ENCODE data around the gene RTP2. TPM values are rescaled to one million over a fixed set of nuclear protein-coding genes. Genes with fewer than 3 reads are reported as not detected.

Gene RTP2
- total and polyA plus RNA-seq, 5 experiments from 2014 or later = not detected

DNA sequence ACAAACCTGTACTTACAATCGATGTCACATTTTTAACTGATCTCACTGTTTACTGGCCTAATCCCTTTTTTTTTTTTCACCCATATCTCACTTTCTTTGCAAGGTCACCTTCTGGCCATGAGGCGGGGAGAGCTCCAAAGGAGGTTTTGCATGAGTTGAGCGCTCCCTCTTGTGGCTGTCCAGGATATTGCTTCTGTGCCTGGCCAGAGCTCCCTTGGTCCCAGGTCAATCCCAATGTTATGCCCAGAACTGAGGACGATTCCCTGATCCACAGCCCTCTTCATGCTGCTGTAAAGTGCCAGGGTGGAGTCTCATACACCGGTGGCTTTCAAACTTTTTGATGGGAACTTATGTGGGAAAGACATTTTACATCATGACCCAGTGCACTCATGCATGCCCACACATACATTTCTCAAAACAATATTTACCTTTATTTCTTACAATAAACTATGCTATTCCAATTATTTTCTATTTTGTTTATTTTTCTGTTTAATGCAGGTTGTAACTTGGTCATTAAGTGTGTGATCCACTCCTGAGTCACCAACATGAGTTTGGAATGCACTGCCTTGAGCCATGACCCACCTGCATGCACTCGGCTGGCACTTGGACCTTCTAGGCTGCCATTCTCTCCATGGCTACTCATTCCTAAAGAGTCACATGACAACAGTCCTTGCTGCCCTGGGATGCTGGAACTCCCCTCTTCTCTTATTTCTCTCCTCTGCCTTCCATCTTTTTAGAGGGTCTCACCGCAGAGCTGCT lies 22.5 kb downstream of the RTP2 start:
- peak in 1 of 2 donors; percentile 55 for ATAC-seq
- H3K4me3 Mint-ChIP-seq = no peak overlapping the region
- peak; percentile 26 to 79 (median 54) for DNase-seq
- POLR2A ChIA-PET = interaction anchor here (0.7 kb wide), 1 partner anchor 1458 kb away, joined by 3 read pairs; no protein-coding TSS in a partner anchor
- H3K27me3 Mint-ChIP-seq = peaks cover 20 to 60% (median 40%) of the 10 kb centered on the region in 5 donors
- H3K9me3 Mint-ChIP-seq = peaks cover 0 to 10% (median 0%) of the 10 kb centered on the region in 9 donors
- peaks cover 0 to 5% (median 2%) of the 10 kb centered on the region in 4 donors for H3K4me1 Mint-ChIP-seq
- peak overlapping the region in 1 of 10 donors; percentile 30 for H3K27ac Mint-ChIP-seq
- H3K36me3 Mint-ChIP-seq = no peaks in the 10 kb centered on the region

DNA sequence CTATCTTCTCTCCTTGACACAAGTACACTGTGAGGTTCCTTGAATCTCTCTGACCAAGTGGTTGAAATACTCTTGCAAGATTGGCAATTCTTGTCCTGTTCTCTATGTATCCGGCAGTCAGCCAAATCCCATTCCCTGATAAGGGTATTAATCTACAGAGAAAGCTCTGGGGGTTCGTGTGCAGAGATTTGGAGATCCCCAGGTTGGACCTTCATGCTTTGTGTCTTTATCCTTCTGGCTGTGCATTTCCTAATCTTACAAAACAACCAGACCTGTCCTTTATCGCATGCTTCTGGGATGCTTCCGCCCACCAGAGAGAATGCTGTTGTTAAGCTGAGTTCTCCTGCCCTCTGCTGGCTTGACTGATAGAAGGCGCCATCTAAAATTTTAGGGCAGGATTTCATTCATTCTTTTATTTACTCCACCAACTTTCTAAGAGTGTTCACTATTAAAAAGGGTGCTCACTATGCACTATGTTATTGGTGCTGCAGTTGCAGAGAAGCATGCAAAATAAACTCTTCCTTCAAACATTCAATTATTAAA lies 23.6 kb downstream of the RTP2 start:
- Mint-ChIP-seq H3K36me3 (no peaks in the 10 kb centered on the region), H3K4me1 (peaks cover 0 to 5% (median 2%) of the 10 kb centered on the region in 4 donors), H3K4me3 (no peak overlapping the region), H3K27me3 (peaks cover 26 to 70% (median 45%) of the 10 kb centered on the region in 5 donors), H3K9me3 (peaks cover 0 to under 1% (median 0%) of the 10 kb centered on the region in 9 donors), H3K27ac (no peak overlapping the region)
- no peak for ATAC-seq
- POLR2A ChIA-PET = interaction anchor here (0.7 kb wide), 1 partner anchor 1459 kb away, joined by 3 read pairs; no protein-coding TSS in a partner anchor
- DNase-seq = peak in 3 of 10 donors; percentile 5 to 33 (median 20)

DNA sequence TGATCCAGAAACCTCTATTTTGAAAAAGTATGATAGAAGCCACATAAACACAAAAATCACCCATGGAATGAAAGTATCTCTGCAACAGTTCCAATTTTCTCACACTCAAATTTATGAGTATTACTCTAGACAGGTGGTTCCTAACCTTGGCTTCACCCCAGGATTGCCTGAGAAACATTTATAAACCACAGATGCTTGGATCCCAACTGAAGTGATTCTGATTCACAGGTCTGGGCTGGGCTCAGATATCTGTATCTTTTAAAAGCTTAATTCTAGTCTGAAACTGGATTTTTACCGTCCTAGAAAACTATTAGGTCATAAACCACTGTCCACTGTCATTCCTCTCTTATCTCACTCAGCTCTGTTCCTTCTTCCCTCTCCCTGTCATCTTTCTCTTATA lies 24.8 kb downstream of the RTP2 start:
- ATAC-seq (no peak), DNase-seq (no peak)
- H3K27me3 Mint-ChIP-seq = peaks cover 25 to 70% (median 43%) of the 10 kb centered on the region in 5 donors
- H3K4me3 Mint-ChIP-seq = no peak overlapping the region
- peak overlapping the region in 1 of 10 donors; percentile 4 for H3K27ac Mint-ChIP-seq
- no peaks in the 10 kb centered on the region for H3K36me3 Mint-ChIP-seq
- POLR2A ChIA-PET = no interaction called here
- no peaks in the 10 kb centered on the region for H3K9me3 Mint-ChIP-seq
- peaks cover 0 to 5% (median 2%) of the 10 kb centered on the region in 4 donors for H3K4me1 Mint-ChIP-seq

DNA sequence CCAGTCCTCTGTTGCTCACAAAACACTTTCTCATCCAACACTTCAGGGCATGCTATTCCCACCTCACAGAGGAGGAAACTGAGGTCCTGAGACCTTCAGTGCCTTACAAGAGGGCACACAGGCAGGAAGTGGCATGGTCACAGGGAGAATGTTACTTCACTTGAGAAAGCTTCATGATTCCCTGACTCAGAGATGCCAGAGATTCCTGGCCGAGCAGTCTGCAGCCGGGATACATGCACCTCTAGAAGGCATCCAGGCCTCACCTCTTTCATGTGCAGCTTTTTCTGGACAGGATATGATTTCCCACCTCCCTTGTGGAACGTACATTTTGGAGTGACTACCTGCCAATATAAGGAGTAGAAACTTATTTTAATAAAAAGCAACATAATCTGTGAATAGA lies 29.3 kb downstream of the RTP2 start:
- Mint-ChIP-seq H3K36me3 (no peaks in the 10 kb centered on the region), H3K9me3 (peaks cover 0 to 6% (median 0%) of the 10 kb centered on the region in 9 donors), H3K27me3 (peaks cover 44 to 75% (median 58%) of the 10 kb centered on the region in 5 donors), H3K4me3 (no peak overlapping the region), H3K27ac (no peak overlapping the region), H3K4me1 (no peaks in the 10 kb centered on the region)
- no peak for DNase-seq
- POLR2A ChIA-PET = no interaction called here
- no peak for ATAC-seq

DNA sequence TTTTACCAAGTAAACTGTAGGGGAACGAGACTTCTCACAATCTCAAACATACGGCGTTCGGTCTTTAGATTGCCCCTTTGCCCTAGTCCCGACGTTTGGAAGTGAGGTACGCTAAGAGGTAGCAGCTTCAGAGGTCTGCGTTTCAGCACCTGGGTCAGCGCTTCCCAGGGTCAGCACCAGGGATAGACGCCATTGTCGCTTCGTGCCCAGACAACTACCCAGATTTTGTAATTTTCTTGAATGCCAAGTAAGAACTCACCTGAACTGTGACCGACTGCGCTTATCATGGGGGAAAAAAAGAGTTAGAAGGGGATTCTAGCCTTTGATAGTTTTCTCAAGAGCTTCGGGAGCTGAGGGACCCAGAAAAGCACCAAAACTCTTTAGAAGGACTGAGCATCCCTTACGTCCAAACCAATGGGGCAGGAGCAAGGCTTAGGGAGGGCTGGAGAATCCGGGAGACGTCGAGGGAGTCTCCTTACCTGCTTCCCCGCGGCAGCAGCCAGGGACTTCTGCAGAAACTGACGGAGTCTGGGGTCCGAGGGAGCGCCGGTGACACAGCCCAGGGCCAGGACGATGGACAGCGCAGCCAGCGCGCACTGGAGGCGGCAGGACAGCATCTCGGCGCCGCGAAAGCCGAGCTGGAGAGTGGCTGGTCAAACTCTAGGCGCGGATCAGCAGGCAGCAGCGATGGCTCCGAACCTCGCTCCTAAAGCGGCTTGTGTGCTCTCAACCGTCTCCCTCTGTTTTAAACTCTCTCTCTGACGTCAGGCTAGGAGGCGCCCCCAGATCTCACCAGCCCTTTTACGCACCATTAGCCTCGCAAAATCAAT lies 32.5 kb downstream of the RTP2 start, which contains the start of gene SST:
Gene SST, minus strand, starts transcription at position 720 of the 830 bp plus-strand sequence. Its CDS starts 103 bp downstream, at position 617.
- Mint-ChIP-seq H3K4me3 (no peak within 1 kb of the TSS), H3K4me1 (no peaks in the 10 kb centered on the region), H3K9me3 (peaks cover 0 to 7% (median 0%) of the 10 kb centered on the region in 9 donors), H3K36me3 (no peaks in the 10 kb centered on the region), H3K27ac (no peak within 1 kb of the TSS), H3K27me3 (peaks cover 45 to 74% (median 53%) of the 10 kb centered on the region in 5 donors)
- no peak for ATAC-seq
- DNase-seq = peak in 2 of 10 donors; percentile 1 to 10
- POLR2A ChIA-PET = no interaction called here

DNA sequence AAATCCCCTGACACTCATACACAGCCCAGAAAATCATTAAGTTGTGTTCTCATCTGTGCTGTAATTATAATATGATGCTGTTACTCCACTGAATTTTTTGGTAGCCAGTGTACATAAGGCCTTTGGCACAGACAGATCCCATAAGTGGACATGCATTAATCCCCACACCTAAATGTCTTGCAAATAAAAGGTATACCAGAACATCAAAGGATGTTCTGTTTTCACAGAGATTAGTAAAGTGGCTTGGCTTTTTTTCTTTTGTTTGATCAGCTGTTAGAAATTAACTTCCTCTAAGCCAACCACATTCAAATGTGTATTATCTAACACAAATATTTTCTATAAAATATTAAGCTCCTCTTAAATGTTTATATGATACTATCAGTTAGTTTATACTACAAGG lies 34.8 kb downstream of the RTP2 start:
- peaks cover 38 to 61% (median 50%) of the 10 kb centered on the region in 5 donors for H3K27me3 Mint-ChIP-seq
- H3K9me3 Mint-ChIP-seq = peaks cover 0 to 7% (median 0%) of the 10 kb centered on the region in 9 donors

DNA sequence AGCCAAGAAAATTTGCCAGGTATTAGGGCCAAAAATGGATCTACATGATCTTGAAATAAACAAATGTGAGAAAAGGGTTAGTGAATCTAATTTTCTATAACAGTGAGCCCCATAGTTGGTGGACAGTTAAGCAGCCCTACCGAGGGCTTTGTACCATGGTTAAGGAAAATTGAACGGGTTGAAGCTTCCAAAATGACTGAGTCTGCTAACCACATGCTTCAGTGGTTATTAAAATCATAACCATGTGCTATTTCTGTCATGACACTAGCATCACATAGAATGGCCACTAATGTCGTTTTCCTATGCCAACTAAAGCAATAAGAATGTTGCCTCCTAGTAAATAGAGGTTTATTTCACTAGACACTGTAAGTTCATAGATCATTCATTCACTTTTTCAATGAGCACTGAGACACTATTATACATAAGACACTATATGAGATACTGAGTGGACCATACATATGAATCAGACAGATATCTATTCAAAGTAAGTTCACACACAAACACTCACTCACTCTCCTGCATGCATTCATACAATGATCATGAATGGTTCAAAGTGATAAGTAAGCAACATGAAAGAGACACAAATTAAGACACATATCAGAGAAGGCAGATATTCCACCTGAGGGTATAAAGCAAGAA lies 36.5 kb downstream of the RTP2 start:
- H3K36me3 Mint-ChIP-seq = peaks cover 0 to 2% (median 0%) of the 10 kb centered on the region in 3 donors
- peaks cover 29 to 58% (median 37%) of the 10 kb centered on the region in 5 donors for H3K27me3 Mint-ChIP-seq
- no peak overlapping the region for H3K27ac Mint-ChIP-seq
- H3K9me3 Mint-ChIP-seq = peaks cover 0 to 6% (median 0%) of the 10 kb centered on the region in 9 donors
- H3K4me1 Mint-ChIP-seq = peaks cover 0 to 5% (median under 1%) of the 10 kb centered on the region in 4 donors
- POLR2A ChIA-PET = no interaction called here
- no peak overlapping the region for H3K4me3 Mint-ChIP-seq
- ATAC-seq (no peak), DNase-seq (no peak)

More for the DNA sequence above, 34.8 kb downstream of the RTP2 start:
- DNase-seq (no peak), ATAC-seq (no peak)
- no peaks in the 10 kb centered on the region for H3K36me3 Mint-ChIP-seq
- POLR2A ChIA-PET = no interaction called here
- peaks cover 0 to 5% (median under 1%) of the 10 kb centered on the region in 4 donors for H3K4me1 Mint-ChIP-seq
- no peak overlapping the region for H3K27ac Mint-ChIP-seq
- H3K4me3 Mint-ChIP-seq = no peak overlapping the region

DNA sequence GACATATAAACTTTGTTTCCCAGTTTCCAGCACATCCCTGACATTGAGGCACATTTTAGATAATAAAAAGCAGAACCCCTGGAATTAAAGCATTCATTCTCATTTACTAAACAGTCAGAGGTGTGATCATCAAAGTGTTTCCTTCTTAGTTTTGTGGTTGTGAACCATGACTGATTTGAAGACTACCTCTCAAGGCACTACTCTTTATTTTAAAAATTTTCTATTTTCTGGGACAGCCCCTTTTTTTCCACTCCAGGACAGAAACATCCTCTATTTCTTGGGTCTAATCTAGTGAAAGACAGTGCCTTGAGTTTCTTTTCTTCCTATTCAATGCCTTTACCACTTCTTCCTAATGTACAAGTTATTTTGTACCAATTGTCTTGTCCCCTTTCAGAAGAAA lies 37.3 kb downstream of the RTP2 start:
- ATAC-seq = no peak
- H3K27me3 Mint-ChIP-seq = peaks cover 25 to 58% (median 34%) of the 10 kb centered on the region in 5 donors
- peaks cover 0 to 5% (median under 1%) of the 10 kb centered on the region in 4 donors for H3K4me1 Mint-ChIP-seq
- no peak overlapping the region for H3K4me3 Mint-ChIP-seq
- H3K9me3 Mint-ChIP-seq = peaks cover 0 to 5% (median 0%) of the 10 kb centered on the region in 9 donors
- H3K27ac Mint-ChIP-seq = no peak overlapping the region
- DNase-seq = no peak
- peaks cover 0 to 4% (median 0%) of the 10 kb centered on the region in 3 donors for H3K36me3 Mint-ChIP-seq
- POLR2A ChIA-PET = no interaction called here

DNA sequence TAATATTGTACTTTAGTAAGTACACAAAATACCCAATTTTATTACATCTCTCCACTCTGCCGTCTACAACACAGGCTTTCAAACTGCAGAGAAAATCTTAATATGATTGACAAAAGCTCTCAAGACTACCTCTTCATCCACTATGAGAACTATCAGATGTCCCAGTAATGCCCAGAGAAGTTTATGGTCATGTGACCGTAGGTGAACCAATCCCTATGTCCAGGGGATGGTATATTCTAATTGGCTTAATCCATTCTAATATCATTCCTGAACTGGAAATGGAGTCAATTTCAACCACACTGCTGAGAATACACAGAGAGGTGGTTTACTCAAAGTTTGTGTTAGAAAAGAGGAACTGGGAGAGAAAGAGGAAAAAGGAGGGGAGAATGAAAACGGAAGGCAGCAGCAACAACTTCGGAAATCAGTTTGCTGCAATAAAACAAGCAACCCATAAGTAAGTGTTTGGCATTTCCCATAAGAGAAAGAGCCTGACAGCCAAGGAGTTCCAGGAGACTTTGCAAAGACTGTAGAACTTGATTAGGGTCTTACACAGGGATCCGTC lies 39.4 kb downstream of the RTP2 start:
- no peak overlapping the region for H3K27ac Mint-ChIP-seq
- H3K4me1 Mint-ChIP-seq = peaks cover 0 to 5% (median under 1%) of the 10 kb centered on the region in 4 donors
- H3K27me3 Mint-ChIP-seq = peaks cover 15 to 51% (median 23%) of the 10 kb centered on the region in 5 donors
- no peak overlapping the region for H3K4me3 Mint-ChIP-seq
- H3K36me3 Mint-ChIP-seq = peaks cover 0 to 4% (median 0%) of the 10 kb centered on the region in 3 donors
- ATAC-seq (no peak), DNase-seq (no peak)
- POLR2A ChIA-PET = no interaction called here
- H3K9me3 Mint-ChIP-seq = peaks cover 0 to 3% (median 0%) of the 10 kb centered on the region in 9 donors

DNA sequence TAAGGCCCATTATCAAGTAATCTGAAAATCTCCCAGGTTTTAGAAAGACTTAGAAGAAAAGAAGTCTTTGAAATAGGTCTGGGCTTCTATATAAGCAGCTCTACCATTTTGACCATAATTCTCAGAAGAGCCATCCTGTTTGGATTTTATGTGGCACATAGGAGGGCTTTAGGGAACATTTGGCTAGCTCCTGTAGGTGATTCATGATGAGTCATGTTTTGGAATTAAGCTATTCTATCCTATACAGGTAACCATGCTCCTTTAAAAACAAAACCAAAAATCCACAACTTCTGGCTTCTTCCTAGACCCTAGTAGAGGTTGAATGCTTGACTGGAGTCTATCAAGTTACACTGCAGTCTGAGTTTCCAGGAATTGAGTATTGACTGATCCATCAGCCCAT lies 41.1 kb downstream of the RTP2 start:
- peaks cover 0 to 5% (median under 1%) of the 10 kb centered on the region in 4 donors for H3K4me1 Mint-ChIP-seq
- POLR2A ChIA-PET = no interaction called here
- peaks cover 13 to 45% (median 16%) of the 10 kb centered on the region in 5 donors for H3K27me3 Mint-ChIP-seq
- ATAC-seq (no peak), DNase-seq (no peak)
- H3K27ac Mint-ChIP-seq = no peak overlapping the region
- peaks cover 0 to 3% (median 0%) of the 10 kb centered on the region in 9 donors for H3K9me3 Mint-ChIP-seq
- peaks cover 0 to 4% (median 0%) of the 10 kb centered on the region in 3 donors for H3K36me3 Mint-ChIP-seq
- no peak overlapping the region for H3K4me3 Mint-ChIP-seq

DNA sequence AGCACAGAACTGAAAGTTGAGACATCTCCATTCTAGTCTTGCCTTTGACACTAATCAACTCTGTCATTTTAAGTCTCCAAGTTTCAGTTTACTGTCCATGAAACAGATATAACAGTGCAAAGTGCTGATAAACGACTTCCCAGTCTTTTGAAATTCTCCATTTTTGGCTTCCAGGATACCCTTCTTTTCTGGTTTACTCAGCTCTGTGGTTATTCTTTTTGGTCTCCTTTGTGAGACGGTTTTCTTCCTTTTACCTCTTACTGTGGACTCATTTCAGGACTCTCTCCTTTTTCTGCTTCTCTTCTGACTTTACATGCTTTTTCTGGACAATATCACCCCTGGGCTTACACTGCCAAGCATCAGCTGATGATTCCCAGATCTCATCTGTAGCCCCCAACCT lies 51.1 kb downstream of the RTP2 start:
- no peak for DNase-seq
- H3K27me3 Mint-ChIP-seq = peaks cover 21 to 53% (median 46%) of the 10 kb centered on the region in 5 donors
- POLR2A ChIA-PET = no interaction called here
- peak overlapping the region in 1 of 10 donors; percentile 36 for H3K27ac Mint-ChIP-seq
- H3K9me3 Mint-ChIP-seq = no peaks in the 10 kb centered on the region
- H3K4me3 Mint-ChIP-seq = no peak overlapping the region
- no peak for ATAC-seq
- H3K4me1 Mint-ChIP-seq = no peaks in the 10 kb centered on the region
- H3K36me3 Mint-ChIP-seq = no peaks in the 10 kb centered on the region
